ENCODE measurements around the gene PCLAF. TPM values are rescaled to one million over a fixed set of nuclear protein-coding genes. Genes with fewer than 3 reads are reported as not detected.
"Not testable (repeated sequence)": the region's sequence is repeated elsewhere in the genome, so short reads cannot be mapped to it uniquely, and the experiment has no call there.

The PCLAF gene
- total and polyA plus RNA-seq, 4 donors = 1.4 to 72.2 (median 3.4) TPM

DNA sequence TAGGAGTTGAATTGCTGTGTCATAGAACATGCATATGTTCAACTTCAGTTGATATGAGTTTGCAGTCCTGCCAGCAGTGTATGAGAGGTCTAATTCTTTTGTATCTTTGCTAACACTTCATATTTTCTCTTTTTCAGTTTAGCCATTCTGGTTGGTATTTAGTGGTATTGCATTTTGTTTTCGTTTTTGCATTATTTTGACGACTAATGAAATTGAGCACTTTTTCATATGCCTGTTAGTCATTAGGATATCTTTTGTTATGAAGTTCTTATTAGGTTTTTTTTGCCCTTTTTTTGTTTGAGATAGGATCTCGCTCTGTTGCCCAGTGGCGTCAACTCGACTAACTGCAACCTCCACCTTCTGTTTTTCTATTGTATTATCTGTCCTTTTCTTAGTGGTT lies 15.5 kb upstream of the PCLAF start:
- DNase-seq (ENCODE audit: low spot score) = no peak
- WGBS = 95% methylated on average over 5 of the region's 5 CpGs

DNA sequence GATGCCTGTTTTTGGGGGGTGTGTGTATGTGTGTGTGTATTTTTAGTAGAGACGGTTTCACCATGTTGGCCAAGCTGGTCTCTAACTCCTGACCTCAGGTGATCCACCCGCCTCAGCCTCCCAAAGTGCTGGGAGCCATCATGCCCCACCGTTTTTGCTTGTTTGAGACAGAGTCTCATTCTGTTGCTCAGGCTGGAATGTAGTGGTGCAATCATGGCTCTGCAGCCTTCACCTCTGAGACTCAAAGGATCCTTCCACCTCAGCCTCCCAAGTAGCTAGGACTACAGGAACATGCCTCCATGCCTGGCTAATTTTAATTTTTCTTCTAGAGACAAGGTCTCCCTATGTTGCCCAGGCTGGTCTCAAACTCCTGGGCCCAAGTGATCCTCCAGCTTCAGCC lies 11.2 kb upstream of the PCLAF start:
- Histone ChIP-seq H3K4me1 (ENCODE audit: control insufficient read depth in 4 of 4, insufficient read depth in 4 of 4, low read length in 3 of 4) (peaks cover 1 to 10% (median 9%) of the 10 kb centered on the region in 4 donors), H3K36me3 (ENCODE audit: control insufficient read depth in 4 of 4, insufficient read depth in 3 of 4, low read depth in 1 of 4, low read length in 3 of 4) (peaks cover 1 to 29% (median 27%) of the 10 kb centered on the region in 4 donors)
- DNase-seq (ENCODE audit: low spot score); H3K27me3 ChIP-seq (ENCODE audit: control insufficient read depth in 4 of 4, insufficient read depth in 4 of 4, low read length in 3 of 4); H3K27ac ChIP-seq (ENCODE audit: low read depth in 1 of 2, low read length in 2 of 2); H3K9me3 ChIP-seq (ENCODE audit: control insufficient read depth in 4 of 4, low read length in 3 of 4); H3K4me3 ChIP-seq (ENCODE audit: low read depth in 1 of 3, low read length in 3 of 3); H3K9ac ChIP-seq (ENCODE audit: low read depth in 1 of 2, low read length in 2 of 2): not testable (repeated sequence)
- 96% methylated on average over 3 of the region's 3 CpGs for WGBS

More for the DNA sequence above, 15.5 kb upstream of the PCLAF start:
- H3K9me3 ChIP-seq (ENCODE audit: control insufficient read depth in 4 of 4, low read length in 3 of 4) = no peaks in the 10 kb centered on the region
- no peaks in the 10 kb centered on the region for H3K27me3 ChIP-seq (ENCODE audit: control insufficient read depth in 4 of 4, insufficient read depth in 4 of 4, low read length in 3 of 4)
- peaks cover 5 to 62% (median 47%) of the 10 kb centered on the region in 4 donors for H3K36me3 ChIP-seq (ENCODE audit: control insufficient read depth in 4 of 4, insufficient read depth in 3 of 4, low read depth in 1 of 4, low read length in 3 of 4)
- TF ChIP-seq, protein P1, sequence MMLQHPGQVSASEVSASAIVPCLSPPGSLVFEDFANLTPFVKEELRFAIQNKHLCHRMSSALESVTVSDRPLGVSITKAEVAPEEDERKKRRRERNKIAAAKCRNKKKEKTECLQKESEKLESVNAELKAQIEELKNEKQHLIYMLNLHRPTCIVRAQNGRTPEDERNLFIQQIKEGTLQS (IDR thresholded peaks at IDR 0.05) = no peak
- TF ChIP-seq, protein P2, sequence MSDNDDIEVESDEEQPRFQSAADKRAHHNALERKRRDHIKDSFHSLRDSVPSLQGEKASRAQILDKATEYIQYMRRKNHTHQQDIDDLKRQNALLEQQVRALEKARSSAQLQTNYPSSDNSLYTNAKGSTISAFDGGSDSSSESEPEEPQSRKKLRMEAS (IDR thresholded peaks at IDR 0.05) = no peak
- no peak for TF ChIP-seq NR2F2 (IDR thresholded peaks at IDR 0.05)
- no peak for TF ChIP-seq HNF4G (IDR thresholded peaks at IDR 0.05)
- TF ChIP-seq, protein P3, sequence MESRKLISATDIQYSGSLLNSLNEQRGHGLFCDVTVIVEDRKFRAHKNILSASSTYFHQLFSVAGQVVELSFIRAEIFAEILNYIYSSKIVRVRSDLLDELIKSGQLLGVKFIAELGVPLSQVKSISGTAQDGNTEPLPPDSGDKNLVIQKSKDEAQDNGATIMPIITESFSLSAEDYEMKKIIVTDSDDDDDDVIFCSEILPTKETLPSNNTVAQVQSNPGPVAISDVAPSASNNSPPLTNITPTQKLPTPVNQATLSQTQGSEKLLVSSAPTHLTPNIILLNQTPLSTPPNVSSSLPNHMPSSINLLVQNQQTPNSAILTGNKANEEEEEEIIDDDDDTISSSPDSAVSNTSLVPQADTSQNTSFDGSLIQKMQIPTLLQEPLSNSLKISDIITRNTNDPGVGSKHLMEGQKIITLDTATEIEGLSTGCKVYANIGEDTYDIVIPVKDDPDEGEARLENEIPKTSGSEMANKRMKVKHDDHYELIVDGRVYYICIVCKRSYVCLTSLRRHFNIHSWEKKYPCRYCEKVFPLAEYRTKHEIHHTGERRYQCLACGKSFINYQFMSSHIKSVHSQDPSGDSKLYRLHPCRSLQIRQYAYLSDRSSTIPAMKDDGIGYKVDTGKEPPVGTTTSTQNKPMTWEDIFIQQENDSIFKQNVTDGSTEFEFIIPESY (IDR thresholded peaks at IDR 0.05) = no peak
- TF ChIP-seq YY1 (IDR thresholded peaks at IDR 0.05) = no peak
- no peak overlapping the region for H3K4me3 ChIP-seq (ENCODE audit: low read depth in 1 of 3, low read length in 3 of 3)
- no peak overlapping the region for H3K9ac ChIP-seq (ENCODE audit: low read depth in 1 of 2, low read length in 2 of 2)
- H3K4me1 ChIP-seq (ENCODE audit: control insufficient read depth in 4 of 4, insufficient read depth in 4 of 4, low read length in 3 of 4) = no peaks in the 10 kb centered on the region
- no peak overlapping the region for H3K27ac ChIP-seq (ENCODE audit: low read depth in 1 of 2, low read length in 2 of 2)

DNA sequence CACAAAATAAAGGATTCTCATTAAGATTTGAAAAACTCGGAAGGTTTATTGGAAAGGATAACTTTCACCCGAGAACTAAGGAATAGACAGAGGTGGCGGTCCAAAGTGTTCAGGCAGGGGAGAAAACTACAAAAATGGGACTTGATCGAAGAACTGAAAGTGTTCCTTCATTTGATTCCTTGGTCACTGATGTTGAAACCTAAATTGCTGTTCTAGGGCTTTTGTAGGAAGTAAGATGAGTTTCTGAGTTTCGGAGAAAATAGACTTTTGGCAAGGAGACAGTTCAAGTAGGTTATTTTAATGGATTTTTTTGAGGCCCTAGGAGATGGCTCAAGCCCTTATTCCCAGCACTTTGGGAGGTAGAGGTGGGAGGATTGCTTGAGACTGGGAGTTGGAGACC lies 7.8 kb upstream of the PCLAF start:
- H3K4me3 ChIP-seq (ENCODE audit: low read depth in 1 of 3, low read length in 3 of 3) = no peak overlapping the region
- H3K9me3 ChIP-seq (ENCODE audit: control insufficient read depth in 4 of 4, low read length in 3 of 4) = no peaks in the 10 kb centered on the region
- 91% methylated on average over 5 of the region's 5 CpGs for WGBS
- H3K36me3 ChIP-seq (ENCODE audit: control insufficient read depth in 4 of 4, insufficient read depth in 3 of 4, low read depth in 1 of 4, low read length in 3 of 4) = peaks cover 0 to 5% (median 3%) of the 10 kb centered on the region in 4 donors
- no peaks in the 10 kb centered on the region for H3K27me3 ChIP-seq (ENCODE audit: control insufficient read depth in 4 of 4, insufficient read depth in 4 of 4, low read length in 3 of 4)
- H3K9ac ChIP-seq (ENCODE audit: low read depth in 1 of 2, low read length in 2 of 2) = no peak overlapping the region
- TF ChIP-seq RAD21 (IDR thresholded peaks at IDR 0.05) = no peak
- TF ChIP-seq, protein P2 (IDR thresholded peaks at IDR 0.05) = no peak
- DNase-seq (ENCODE audit: low spot score) = no peak
- no peak overlapping the region for H3K27ac ChIP-seq (ENCODE audit: low read depth in 1 of 2, low read length in 2 of 2)
- H3K4me1 ChIP-seq (ENCODE audit: control insufficient read depth in 4 of 4, insufficient read depth in 4 of 4, low read length in 3 of 4) = peaks cover 1 to 12% (median 9%) of the 10 kb centered on the region in 4 donors

DNA sequence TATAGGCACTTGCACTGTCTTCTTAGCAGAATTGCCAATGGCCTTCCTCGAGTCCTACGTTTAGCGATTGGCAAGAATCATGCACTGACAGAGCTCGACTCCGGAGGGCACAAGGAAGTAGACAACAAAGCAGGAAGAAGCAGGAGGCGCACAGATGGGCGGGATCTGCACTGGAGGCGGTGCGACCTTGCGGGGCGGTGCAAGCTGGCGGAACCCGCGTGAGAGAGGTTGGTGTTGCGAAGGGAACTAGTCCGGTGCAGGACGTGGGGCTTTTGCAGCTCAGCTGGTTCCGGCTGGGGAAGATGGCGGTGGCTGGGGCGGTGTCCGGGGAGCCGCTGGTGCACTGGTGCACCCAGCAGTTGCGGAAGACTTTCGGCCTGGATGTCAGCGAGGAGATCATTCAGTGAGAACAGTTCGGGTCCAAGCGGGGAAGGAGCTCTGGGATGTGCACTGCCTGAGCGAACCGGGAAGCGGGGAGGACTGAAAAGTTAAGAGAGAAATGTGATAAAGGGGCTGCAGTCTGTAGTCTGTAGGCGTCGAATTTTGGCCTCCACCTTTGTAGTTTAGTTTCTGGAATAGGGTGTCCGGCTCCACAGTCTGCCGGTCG lies 6.4 kb upstream of the PCLAF start, which contains the start of gene TRIP4:
Gene TRIP4 (plus strand): TSS at position 275 of the 607 bp plus-strand sequence. CDS start 28 bp downstream, at position 303.
- H3K36me3 ChIP-seq (ENCODE audit: control insufficient read depth in 4 of 4, insufficient read depth in 3 of 4, low read depth in 1 of 4, low read length in 3 of 4) = no peaks in the 10 kb centered on the region
- TF ChIP-seq, protein P3 (IDR thresholded peaks at IDR 0.05) = peak; percentile 74
- TF ChIP-seq FOXA1 (IDR thresholded peaks at IDR 0.05) (no peak), YY1 (IDR thresholded peaks at IDR 0.05) (peak; percentile 98), RXRA (IDR thresholded peaks at IDR 0.05) (peak; percentile 39 to 75), GABPA (IDR thresholded peaks at IDR 0.05 in 1 of 2, conservative IDR thresholded peaks at IDR 0.05 in 1 of 2) (peak; percentile 88 to 96), HNF4A (conservative IDR thresholded peaks at IDR 0.05) (peak in 1 of 2 donors; percentile 54), SP1 (IDR thresholded peaks at IDR 0.05) (peak; percentile 78), FOXA2 (IDR thresholded peaks at IDR 0.05) (no peak), HNF4G (IDR thresholded peaks at IDR 0.05) (no peak), RAD21 (IDR thresholded peaks at IDR 0.05) (peak; percentile 62 to 68), EGR1 (IDR thresholded peaks at IDR 0.05; ENCODE audit: low read depth in 2 of 2) (no peak)
- TF ChIP-seq, protein P4, sequence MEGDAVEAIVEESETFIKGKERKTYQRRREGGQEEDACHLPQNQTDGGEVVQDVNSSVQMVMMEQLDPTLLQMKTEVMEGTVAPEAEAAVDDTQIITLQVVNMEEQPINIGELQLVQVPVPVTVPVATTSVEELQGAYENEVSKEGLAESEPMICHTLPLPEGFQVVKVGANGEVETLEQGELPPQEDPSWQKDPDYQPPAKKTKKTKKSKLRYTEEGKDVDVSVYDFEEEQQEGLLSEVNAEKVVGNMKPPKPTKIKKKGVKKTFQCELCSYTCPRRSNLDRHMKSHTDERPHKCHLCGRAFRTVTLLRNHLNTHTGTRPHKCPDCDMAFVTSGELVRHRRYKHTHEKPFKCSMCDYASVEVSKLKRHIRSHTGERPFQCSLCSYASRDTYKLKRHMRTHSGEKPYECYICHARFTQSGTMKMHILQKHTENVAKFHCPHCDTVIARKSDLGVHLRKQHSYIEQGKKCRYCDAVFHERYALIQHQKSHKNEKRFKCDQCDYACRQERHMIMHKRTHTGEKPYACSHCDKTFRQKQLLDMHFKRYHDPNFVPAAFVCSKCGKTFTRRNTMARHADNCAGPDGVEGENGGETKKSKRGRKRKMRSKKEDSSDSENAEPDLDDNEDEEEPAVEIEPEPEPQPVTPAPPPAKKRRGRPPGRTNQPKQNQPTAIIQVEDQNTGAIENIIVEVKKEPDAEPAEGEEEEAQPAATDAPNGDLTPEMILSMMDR (IDR thresholded peaks at IDR 0.05; ENCODE audit: low read depth, low read length, missing input control) = no peak

More for the DNA sequence above, 6.4 kb upstream of the PCLAF start, which contains the start of gene TRIP4:
- Histone ChIP-seq H3K9ac (ENCODE audit: low read depth in 1 of 2, low read length in 2 of 2) (peak within 1 kb of the TSS; percentile 36 to 79), H3K27ac (ENCODE audit: low read depth in 1 of 2, low read length in 2 of 2) (peak within 1 kb of the TSS; percentile 40 to 62), H3K9me3 (ENCODE audit: control insufficient read depth in 4 of 4, low read length in 3 of 4) (no peaks in the 10 kb centered on the region), H3K27me3 (ENCODE audit: control insufficient read depth in 4 of 4, insufficient read depth in 4 of 4, low read length in 3 of 4) (no peaks in the 10 kb centered on the region), H3K4me3 (ENCODE audit: low read depth in 1 of 3, low read length in 3 of 3) (peak within 1 kb of the TSS; percentile 69 to 100 (median 91)), H3K4me1 (ENCODE audit: control insufficient read depth in 4 of 4, insufficient read depth in 4 of 4, low read length in 3 of 4) (peaks cover 1 to 12% (median 9%) of the 10 kb centered on the region in 4 donors)
- WGBS = under 1% methylated on average over 35 of the region's 35 CpGs
- DNase-seq (ENCODE audit: low spot score) = peak; percentile 94

Data from liver (tissue), 9 donors.